ENCODE data around the gene DACH1.

DNA sequence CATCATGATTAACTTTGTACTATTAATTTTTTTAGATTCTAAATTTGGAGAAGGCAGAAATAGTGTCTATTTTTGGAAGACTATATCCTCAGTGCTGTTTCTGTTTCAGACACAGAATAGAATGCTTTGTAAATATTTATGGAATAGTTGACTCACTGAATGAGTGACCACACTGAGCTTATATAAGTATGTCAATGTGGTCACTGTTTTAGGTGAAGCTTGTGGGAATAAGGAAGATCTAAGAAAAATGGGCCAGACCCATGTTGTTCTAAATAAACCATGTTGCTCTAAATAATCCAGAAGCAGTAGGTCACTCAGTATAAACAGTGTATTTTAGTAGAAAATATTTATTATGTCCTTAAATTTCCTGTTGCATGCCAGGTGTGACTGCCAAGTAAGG is 45.5 kb upstream of the DACH1 start:
- TF ChIP-seq POLR2A (IDR thresholded peaks at IDR 0.05), result no peak
- TF ChIP-seq, protein P1, sequence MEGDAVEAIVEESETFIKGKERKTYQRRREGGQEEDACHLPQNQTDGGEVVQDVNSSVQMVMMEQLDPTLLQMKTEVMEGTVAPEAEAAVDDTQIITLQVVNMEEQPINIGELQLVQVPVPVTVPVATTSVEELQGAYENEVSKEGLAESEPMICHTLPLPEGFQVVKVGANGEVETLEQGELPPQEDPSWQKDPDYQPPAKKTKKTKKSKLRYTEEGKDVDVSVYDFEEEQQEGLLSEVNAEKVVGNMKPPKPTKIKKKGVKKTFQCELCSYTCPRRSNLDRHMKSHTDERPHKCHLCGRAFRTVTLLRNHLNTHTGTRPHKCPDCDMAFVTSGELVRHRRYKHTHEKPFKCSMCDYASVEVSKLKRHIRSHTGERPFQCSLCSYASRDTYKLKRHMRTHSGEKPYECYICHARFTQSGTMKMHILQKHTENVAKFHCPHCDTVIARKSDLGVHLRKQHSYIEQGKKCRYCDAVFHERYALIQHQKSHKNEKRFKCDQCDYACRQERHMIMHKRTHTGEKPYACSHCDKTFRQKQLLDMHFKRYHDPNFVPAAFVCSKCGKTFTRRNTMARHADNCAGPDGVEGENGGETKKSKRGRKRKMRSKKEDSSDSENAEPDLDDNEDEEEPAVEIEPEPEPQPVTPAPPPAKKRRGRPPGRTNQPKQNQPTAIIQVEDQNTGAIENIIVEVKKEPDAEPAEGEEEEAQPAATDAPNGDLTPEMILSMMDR (IDR thresholded peaks at IDR 0.05 in 4 of 5, conservative IDR thresholded peaks at IDR 0.05 in 1 of 5), result no peak
